Dedifferentiated amniotic fluid mesenchymal stem cell (primary cell): ENCODE data around the gene HIPK3.
"Not testable (repeated sequence)": the region's sequence is repeated elsewhere in the genome, so short reads cannot be mapped to it uniquely, and the experiment has no call there.

Experiments used
- DNase-seq: peaks from one replicate; pipeline ENCODE4 v3.0.0-alpha.2; 2016; ENCODE audit errors: extremely low spot score

HIPK3 gene

GRCh38 chr11:33303541-33303940 is 46.4 kb downstream of the HIPK3 start:
- no peak for DNase-seq

DNA sequence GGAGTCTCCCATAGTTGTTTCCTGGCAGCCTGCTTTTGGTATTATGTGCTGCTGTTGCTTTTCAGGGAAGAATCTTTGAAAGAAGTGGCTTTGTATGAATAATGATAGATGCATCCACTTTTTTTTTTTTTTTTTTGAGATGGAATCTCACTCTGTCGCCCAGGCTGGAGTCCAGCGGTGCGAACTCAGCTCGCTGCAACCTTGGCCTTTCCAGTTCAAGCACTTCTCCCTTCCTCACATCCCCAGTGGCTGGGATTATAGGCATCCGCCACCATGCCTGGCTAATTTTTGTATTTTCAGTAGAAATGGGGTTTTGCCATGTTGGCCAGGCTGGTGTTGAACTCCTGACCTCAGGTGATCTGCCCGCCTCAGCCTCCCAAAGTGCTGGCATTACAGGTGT is 49.6 kb downstream of the HIPK3 start:
- not testable (repeated sequence) for DNase-seq

- DNase-seq, result no peak
Observed at GRCh38 chr11:33307984-33308383, 50.8 kb downstream of the HIPK3 start.

GRCh38 chr11:33309118-33309517 is 51.9 kb downstream of the HIPK3 start:
- DNase-seq, result no peak

GRCh38 chr11:33310720-33311500 is 53.7 kb downstream of the HIPK3 start:
- no peak for DNase-seq

DNA sequence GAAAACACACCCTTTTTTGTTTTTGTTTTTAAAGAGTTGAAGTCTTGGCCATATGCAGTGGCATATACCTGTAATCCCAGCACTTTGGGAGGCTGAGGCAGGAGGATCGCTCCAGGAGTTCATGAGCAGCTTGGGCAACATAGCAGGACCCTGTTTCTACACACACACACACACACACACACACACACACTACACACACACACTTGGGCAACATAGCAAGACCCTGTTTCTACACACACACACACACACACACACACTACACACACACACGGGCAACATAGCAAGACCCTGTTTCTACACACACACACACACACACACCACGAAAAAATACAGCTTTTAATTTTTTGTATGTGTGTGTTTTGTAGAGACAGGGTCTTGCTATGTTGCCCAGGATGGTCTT is 54.5 kb downstream of the HIPK3 start:
- DNase-seq, result no peak

- no peak for DNase-seq
Observed at GRCh38 chr11:33315822-33316221, 58.6 kb downstream of the HIPK3 start.

GRCh38 chr11:33317662-33318061 is 60.5 kb downstream of the HIPK3 start:
- DNase-seq, result no peak

DNA sequence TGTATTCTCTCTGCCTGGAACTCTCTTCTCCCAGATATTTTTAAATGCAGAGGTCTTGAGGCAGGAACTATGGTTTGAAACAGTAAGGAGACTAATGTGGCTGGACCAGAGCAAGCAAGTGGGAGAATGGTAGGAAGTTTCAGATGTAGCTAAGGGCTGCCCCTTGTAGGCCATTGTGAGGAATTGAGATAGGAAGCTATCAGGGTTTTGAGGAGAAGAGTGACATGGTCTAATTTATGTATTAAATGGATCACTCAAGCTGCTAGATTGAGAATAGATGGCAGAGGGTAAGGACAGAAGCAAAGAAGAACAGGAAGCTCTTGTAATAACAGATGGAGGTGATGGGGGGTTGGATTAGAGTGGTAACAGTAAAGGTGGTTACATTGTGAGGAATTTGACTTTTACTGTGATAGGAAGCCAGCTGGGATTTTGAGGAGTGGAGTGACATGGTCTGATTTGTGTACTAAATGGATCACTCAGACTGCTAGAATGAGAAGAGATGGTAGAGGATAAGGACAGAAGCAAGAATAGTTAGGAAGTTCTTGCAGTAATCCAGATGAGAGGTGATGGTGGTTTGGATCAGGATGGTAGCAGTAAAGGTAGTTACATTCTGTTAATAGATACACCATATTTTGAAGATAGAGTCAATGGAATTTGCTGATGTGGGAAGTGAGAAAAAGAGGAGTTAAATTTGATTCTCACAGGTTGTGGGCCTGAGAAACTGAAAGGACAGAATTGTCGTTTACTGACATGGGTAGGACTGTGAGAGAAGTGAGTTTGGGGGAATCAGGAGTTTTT is 63.0 kb downstream of the HIPK3 start:
- DNase-seq, result no peak

- no peak for DNase-seq
Observed at GRCh38 chr11:33320814-33321330, 63.7 kb downstream of the HIPK3 start.

DNA sequence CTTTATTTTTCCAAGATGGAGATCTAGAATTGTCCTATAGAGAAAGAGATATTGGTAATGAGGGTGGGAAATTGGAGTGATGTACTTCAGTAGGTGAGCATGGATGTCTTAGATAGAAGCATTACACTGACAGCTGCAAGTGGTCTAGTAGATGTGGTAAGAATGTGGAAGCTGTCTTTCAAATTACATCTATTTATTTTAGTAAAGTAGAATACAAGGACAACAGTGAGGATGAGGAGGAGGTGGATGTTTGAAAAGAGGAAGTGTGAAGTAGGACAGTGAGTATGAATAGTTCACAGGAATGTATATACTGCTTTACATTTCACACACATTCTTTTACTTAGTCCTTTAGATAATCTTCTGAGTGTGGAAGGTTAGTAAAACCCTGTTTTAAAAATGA is 64.2 kb downstream of the HIPK3 start:
- DNase-seq, result no peak

GRCh38 chr11:33323421-33323820 is 66.2 kb downstream of the HIPK3 start:
- no peak for DNase-seq

GRCh38 chr11:33324302-33324985 is 67.3 kb downstream of the HIPK3 start:
- no peak for DNase-seq

GRCh38 chr11:33325451-33325850 is 68.3 kb downstream of the HIPK3 start:
- DNase-seq, result no peak

GRCh38 chr11:33329705-33330329 is 72.6 kb downstream of the HIPK3 start:
- peak; percentile 54 for DNase-seq

GRCh38 chr11:33333816-33334215 is 76.6 kb downstream of the HIPK3 start:
- no peak for DNase-seq

- DNase-seq, result no peak
Observed at GRCh38 chr11:33334627-33335026, 77.4 kb downstream of the HIPK3 start.

DNA sequence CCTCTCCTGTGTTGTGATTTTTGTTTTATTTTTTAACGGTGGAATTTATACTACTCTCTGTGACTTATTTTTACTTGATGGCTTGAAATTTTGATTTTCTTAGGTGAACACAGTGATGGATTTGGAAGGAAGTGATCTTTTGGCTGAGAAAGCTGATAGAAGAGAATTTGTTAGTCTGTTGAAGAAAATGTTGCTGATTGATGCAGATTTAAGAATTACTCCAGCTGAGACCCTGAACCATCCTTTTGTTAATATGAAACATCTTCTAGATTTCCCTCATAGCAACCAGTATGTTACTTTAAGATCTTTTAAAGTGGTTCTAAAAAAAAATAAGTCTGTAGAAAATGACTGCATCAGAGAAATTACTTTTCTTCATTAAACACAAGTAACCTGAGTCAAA is 82.1 kb downstream of the HIPK3 start:
- no peak for DNase-seq

GRCh38 chr11:33344611-33345010 is 87.4 kb downstream of the HIPK3 start:
- no peak for DNase-seq

DNA sequence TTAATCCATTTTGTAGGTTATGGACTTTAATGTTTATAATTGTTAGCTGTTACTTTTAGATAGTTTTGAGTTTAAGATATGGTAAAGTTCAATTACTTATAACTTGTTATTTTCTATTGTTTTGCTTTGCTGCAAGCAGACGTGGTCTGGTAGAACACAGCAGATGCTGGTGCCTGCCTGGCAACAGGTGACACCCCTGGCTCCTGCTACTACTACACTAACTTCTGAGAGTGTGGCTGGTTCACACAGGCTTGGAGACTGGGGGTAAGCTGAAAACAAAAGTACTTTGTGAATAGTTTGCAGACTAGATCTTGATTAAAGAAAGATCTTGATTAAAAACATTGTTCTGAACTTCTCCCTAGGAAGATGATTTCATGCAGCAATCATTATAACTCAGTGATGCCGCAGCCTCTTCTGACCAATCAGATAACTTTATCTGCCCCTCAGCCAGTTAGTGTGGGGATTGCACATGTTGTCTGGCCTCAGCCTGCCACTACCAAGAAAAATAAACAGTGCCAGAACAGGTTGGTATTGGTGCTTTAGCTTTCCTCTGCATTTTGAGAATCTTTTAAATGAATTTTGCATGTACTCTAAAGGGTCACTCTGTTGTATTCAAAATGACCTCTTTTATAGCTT is 90.4 kb downstream of the HIPK3 start:
- no peak for DNase-seq

- DNase-seq, result no peak
Observed at GRCh38 chr11:33350287-33350686, 93.1 kb downstream of the HIPK3 start.
